Cardiac muscle cell (in vitro differentiated cells and primary cell): Measurements from ENCODE around the gene RHEBL1. TPM values are rescaled to one million over a fixed set of nuclear protein-coding genes. Genes with fewer than 3 reads are reported as not detected.

Experiments
- DNase-seq, 2 donors: peaks; one replicate each; pipeline versions ENCODE4 v3.0.0 to v3.0.0-alpha.2; 2010 to 2017; ENCODE audit warnings: low read depth in 1 of 2, low spot score in 1 of 2
- H3K27ac ChIP-seq: fragments of 200-600 bp; sonication (generic); 2 replicates; pipeline ENCODE4 v1.5.1; 2016
- H3K27me3 ChIP-seq: fragments of 200-600 bp; sonication (generic); 2 replicates; pipeline ENCODE4 v1.6.0; 2016; ENCODE audit warnings: control low read depth
- H3K36me3 ChIP-seq: fragments of 200-600 bp; sonication (generic); 2 replicates; pipeline ENCODE4 v1.5.1; 2016; ENCODE audit warnings: control low read depth
- H3K4me1 ChIP-seq: fragments of 200-600 bp; sonication (generic); 2 replicates; pipeline ENCODE4 v1.8.1; 2017; ENCODE audit warnings: low read depth, mild to moderate bottlenecking, mixed run types
- H3K4me3 ChIP-seq: fragments of 200-600 bp; sonication (generic); 2 replicates; pipeline ENCODE4 v1.5.1; 2016; ENCODE audit warnings: mild to moderate bottlenecking
- H3K9me3 ChIP-seq: fragments of 200-600 bp; sonication (generic); 2 replicates; pipeline ENCODE4 v1.5.1; 2017; ENCODE audit warnings: low read depth, mild to moderate bottlenecking, control low read depth
- polyA plus RNA-seq: library from polyadenylated mRNA; unstranded; fragments of >200 nt; fragmentation: Nextera tagmentation; extraction: Ambion mirVana; gene quantifications from 2 replicates; pipeline ENCODE4 v1.2.1, GENCODE V29; 2016
- total RNA-seq: library from RNA; depleted of rRNA; stranded (reverse); fragments of >200 nt; gene quantifications from 2 replicates; pipeline ENCODE4 v1.2.3, GENCODE V29; 2016
- TF ChIP-seq, protein P1 (sequence below): IDR thresholded peaks from 2 replicates; pipeline ENCODE4 v1.5.1; 2012; ENCODE audit warnings: low read depth, mild to moderate bottlenecking, low read length

Gene RHEBL1
- total and polyA plus RNA-seq, 2 experiments from 2014 or later, result 0.42 to 1.0 TPM

DNA sequence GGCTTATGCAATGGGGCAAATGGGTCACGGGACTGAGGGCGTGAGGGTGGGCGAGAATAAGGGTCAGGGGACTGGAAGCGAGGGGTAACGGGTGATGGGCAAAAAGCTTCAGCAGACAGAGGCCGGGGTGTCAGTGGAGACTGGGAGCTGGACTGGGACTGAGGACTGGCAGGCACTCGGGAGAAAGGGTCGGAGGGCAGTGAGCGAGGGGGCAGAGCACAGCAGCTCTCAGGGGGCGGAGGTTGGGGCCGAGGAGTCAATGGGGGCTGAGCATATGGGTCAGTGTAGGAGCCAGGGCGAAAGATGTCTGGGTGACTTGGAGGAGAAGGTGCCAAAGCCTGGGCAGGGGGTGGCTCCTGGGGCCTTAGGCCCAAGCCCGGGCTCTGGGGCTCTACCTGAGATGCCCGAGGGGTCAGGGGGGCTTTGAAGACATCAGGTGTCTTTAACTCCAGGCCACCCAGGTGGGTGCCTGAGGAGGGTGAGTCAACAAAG, 29.4 kb downstream of the RHEBL1 start:
- TF ChIP-seq, protein P1, sequence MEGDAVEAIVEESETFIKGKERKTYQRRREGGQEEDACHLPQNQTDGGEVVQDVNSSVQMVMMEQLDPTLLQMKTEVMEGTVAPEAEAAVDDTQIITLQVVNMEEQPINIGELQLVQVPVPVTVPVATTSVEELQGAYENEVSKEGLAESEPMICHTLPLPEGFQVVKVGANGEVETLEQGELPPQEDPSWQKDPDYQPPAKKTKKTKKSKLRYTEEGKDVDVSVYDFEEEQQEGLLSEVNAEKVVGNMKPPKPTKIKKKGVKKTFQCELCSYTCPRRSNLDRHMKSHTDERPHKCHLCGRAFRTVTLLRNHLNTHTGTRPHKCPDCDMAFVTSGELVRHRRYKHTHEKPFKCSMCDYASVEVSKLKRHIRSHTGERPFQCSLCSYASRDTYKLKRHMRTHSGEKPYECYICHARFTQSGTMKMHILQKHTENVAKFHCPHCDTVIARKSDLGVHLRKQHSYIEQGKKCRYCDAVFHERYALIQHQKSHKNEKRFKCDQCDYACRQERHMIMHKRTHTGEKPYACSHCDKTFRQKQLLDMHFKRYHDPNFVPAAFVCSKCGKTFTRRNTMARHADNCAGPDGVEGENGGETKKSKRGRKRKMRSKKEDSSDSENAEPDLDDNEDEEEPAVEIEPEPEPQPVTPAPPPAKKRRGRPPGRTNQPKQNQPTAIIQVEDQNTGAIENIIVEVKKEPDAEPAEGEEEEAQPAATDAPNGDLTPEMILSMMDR, result no peak
- no peak overlapping the region for H3K4me3 ChIP-seq
- H3K27me3 ChIP-seq, result no peaks in the 10 kb centered on the region
- H3K36me3 ChIP-seq, result peaks cover 64% of the 10 kb centered on the region
- H3K27ac ChIP-seq, result no peak overlapping the region
- DNase-seq, result no peak
- H3K9me3 ChIP-seq, result no peaks in the 10 kb centered on the region
- no peaks in the 10 kb centered on the region for H3K4me1 ChIP-seq

DNA sequence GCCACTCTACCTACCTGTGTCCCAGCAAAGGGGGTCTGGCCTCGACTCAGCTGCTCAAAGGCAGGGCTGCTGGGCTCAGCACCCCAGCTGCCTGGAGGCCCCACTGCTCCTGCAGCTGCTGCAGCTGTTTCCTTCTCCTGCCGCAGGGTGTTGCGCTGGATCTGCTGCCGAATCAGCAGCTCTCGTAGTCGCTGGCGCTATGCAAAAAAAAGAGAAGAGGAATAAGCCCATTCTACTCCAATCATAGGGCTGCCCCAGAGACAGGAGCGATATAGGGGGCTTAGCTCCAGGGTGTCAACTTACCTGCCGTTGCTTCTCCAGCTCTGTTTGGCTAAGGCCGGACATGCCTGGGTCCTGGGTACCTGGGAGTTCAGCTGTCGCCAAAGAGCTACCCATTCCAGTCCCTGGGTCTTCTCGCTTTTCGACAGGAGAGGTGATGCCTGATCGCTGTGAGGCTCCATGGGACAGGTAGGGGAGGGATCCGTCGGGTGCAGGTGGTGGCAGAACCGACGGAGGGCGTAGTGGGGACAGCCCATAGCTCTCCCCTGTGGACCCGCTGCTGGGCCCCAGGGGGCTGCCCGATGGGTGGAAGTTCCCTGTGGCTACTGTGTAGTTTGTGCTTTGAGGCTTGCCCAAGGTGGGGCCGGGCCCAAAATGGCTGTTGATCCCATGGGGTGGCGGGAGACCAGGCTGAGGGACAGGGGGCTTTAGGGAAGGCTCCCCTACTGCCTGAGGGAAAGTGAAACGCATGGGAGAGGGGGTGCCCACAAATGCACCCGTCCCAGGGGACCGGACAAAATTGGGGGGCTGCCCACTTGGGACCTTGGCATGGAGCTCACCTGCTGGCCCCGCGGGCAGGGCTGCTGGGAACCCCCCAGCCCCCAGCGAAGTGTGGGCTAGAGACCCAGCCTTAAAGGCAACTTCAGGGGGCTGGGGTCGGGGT, 30.1 kb downstream of the RHEBL1 start:
- TF ChIP-seq, protein P1, result no peak

DNA sequence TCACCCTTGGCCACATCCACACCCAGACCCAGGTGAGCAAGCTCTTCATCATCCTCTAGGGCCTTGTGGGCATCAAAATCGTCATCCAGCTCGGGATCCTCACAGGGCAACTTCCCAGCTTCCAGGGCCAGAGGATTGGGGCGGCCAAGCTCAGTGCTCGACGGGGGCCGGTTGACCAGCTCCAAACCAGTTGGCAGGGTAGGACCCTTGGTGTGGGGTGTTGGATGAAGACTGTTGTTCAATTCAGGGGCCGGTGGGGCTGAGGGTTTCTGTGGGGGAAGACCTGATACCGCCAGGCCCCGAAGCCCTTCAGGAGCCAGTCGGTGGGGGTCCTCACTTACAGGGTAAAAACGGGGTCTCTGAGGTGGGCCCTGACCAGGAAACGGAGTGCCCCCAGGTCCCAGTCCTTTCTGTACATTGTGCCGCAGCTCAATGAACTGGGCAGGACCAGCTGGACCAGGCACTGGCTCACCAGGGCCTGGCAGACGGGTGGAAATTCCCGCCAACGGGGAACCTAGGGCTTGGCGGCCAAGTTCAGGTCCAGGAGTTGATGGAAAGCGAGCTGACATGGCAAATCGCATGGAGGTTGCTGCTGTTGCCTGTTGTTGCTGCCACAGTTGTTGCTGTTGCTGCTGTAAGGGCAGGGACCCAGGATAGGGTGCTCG, 31.4 kb downstream of the RHEBL1 start:
- no peaks in the 10 kb centered on the region for H3K27me3 ChIP-seq
- H3K36me3 ChIP-seq, result peaks cover 66% of the 10 kb centered on the region
- TF ChIP-seq, protein P1, result no peak

More for the DNA sequence above, 30.1 kb downstream of the RHEBL1 start:
- peaks cover 66% of the 10 kb centered on the region for H3K36me3 ChIP-seq
- no peak for DNase-seq
- no peaks in the 10 kb centered on the region for H3K27me3 ChIP-seq
- no peaks in the 10 kb centered on the region for H3K4me1 ChIP-seq
- H3K4me3 ChIP-seq, result no peak overlapping the region
- H3K27ac ChIP-seq, result no peak overlapping the region
- H3K9me3 ChIP-seq, result no peaks in the 10 kb centered on the region

GRCh38 chr12:49037947-49038237, 31.9 kb downstream of the RHEBL1 start:
- H3K4me3 ChIP-seq, result no peak overlapping the region
- peaks cover 66% of the 10 kb centered on the region for H3K36me3 ChIP-seq

More for the DNA sequence above, 31.4 kb downstream of the RHEBL1 start:
- no peaks in the 10 kb centered on the region for H3K9me3 ChIP-seq
- no peaks in the 10 kb centered on the region for H3K4me1 ChIP-seq
- no peak for DNase-seq
- H3K27ac ChIP-seq, result no peak overlapping the region
- no peak overlapping the region for H3K4me3 ChIP-seq

DNA sequence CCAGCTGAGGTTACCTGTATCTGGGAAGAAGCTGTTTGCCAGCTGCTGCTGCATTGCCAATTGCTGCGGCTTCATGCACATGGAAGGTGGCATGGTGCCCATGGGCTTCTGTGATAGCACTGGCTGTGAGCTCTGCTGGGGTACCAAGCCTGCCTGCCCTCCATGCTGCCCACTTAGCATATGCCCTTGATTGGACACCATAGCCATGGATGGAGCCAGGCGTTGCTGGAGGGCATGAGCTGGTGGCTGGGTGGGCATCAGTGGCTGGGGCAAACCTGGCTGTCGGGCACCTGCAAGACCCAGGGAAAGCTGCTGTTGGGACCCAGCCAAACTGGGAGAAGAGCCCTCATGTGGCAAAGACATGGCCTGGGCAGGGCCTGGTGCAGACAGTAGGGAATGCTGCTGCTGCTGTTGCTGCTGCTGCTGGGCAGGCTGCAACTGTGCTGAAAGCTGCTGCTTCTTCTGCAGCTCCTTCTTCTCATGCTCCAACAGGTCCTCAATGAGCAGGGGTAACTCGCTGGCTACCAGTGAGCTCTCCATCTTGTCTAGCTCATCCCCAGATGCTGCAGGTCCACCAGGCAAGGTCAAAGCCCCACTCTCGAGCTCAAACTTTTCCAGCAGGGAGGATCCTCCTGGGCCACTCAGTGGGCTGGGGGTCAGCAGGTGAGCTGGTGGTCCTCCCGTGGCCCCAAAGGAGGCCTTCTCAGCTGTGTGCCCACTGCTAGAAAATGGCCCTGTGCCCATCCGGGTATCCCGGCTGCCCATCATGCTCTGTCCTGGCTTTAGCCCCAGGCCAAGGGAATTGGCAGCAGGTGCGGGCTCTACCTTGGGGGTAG, 32.5 kb downstream of the RHEBL1 start:
- Histone ChIP-seq H3K4me1 (no peaks in the 10 kb centered on the region), H3K4me3 (no peak overlapping the region), H3K27ac (no peak overlapping the region), H3K27me3 (no peaks in the 10 kb centered on the region), H3K9me3 (no peaks in the 10 kb centered on the region), H3K36me3 (peaks cover 63% of the 10 kb centered on the region)
- TF ChIP-seq, protein P1, result no peak
- no peak for DNase-seq

More at GRCh38 chr12:49037947-49038237, 31.9 kb downstream of the RHEBL1 start:
- Histone ChIP-seq H3K27me3 (no peaks in the 10 kb centered on the region), H3K4me1 (no peaks in the 10 kb centered on the region), H3K9me3 (no peaks in the 10 kb centered on the region), H3K27ac (no peak overlapping the region)
- no peak for DNase-seq
- TF ChIP-seq, protein P1, result no peak
